ENCODE results near the gene SCN1B. TPM values are rescaled to one million over a fixed set of nuclear protein-coding genes. Genes with fewer than 3 reads are reported as not detected.

Gene SCN1B
- polyA plus RNA-seq: 0.96 TPM
- long read RNA-seq, donor 1: 0 reads
- long read RNA-seq, donor 2: 0 reads
- long read RNA-seq, donor 3: 0 reads
- long read RNA-seq, donor 4: 0 reads
- long read RNA-seq, donor 5, partial matches to known transcripts: 0 of 1 reads
- long read RNA-seq, donor 5, other reads (novel, unspliced or antisense): 0 of 1 reads
- long read RNA-seq, donor 6, partial matches to known transcripts: 0 of 1 reads
- long read RNA-seq, donor 6, other reads (novel, unspliced or antisense): 0 of 1 reads
- long read RNA-seq, donor 7: 0 reads
- long read RNA-seq, donor 8: 0 reads
- long read RNA-seq, donor 9: 0 reads
- long read RNA-seq, donor 10: 0 reads
- long read RNA-seq, donor 11, full-length matches to known transcripts: 1 of 1 reads
- long read RNA-seq, donor 11, partial matches to known transcripts: 0 of 1 reads
- long read RNA-seq, donor 11, other reads (novel, unspliced or antisense): 0 of 1 reads

DNA sequence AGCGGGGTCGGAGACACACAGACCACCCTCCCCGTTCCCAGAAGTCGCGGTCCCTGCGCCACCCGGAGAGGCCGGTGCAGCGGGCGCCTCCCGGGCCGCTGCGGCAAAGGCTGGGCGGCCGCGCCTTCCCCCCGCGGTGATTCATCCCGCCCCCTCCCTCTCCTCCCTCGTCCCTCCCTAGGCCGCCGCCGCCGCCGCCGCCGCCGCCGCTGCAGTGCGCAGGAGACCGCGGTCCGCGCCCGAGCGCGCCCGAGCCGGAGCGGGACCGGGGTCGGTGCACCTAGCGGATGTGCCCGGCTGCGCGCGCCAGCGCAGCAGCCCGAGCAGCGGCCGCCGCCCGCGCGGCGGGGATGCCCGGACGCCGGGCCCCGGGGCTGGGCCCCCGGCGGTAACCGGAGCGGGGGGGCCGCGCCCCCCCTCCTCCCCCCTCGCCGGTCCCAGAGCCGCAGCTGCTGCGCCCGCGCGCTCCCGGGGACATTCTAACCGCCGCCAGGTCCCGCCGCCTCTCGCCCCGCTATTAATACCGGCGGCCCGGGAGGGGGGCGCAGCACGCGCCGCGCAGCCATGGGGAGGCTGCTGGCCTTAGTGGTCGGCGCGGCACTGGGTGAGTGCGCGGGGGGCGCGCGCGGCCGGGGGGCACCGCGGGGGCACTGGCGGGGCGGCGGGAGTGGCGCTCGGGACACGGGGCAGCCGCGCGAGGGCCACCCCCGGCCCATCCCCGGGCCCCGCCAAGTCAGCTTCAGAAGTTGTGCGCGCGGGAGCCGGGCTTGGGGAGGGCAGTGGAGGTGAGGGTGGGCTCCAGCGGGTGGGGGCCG, at the start of gene SCN1B:
Gene SCN1B, plus strand, starts transcription at position 214 of the 815 bp plus-strand sequence. Its CDS starts 351 bp downstream, at position 565.
- H3K27ac ChIP-seq (ENCODE audit: low read length): no peak within 1 kb of the TSS

DNA sequence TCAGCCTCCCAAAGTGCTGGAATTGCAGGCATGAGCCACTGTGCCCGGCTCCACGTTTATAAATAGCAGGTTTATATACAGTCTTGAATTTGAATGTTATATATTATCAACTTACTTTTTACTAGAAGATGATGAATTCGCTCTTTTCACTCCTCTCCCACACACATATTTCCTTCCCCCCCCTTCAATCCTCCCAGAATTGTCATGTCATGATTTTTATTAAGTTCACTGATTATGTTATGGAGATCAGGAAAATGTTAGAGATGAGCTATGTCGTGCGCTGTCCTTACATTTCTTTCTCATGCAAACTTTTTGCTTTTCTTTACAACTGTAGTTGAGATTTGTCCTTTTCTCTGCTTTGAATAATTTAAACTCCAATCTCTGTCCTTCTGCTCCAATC, 48.0 kb upstream of the SCN1B start:
- no peak for DNase-seq
- WGBS (ENCODE audit: insufficient coverage, low lambda C conversion rate): 91% methylated on average over 1 of the region's 5 CpGs
- Histone ChIP-seq H3K9me3 (ENCODE audit: control insufficient read depth, low read depth, low read length) (peaks cover 4% of the 10 kb centered on the region), H3K36me3 (ENCODE audit: control insufficient read depth, insufficient read depth, low read length) (no peaks in the 10 kb centered on the region), H3K4me1 (ENCODE audit: control insufficient read depth, insufficient read depth, low read length) (peaks cover 3% of the 10 kb centered on the region), H3K27ac (ENCODE audit: low read length) (no peak overlapping the region), H3K27me3 (ENCODE audit: control insufficient read depth, insufficient read depth, low read length) (no peaks in the 10 kb centered on the region), H3K4me3 (ENCODE audit: low read length) (no peak overlapping the region)

More for the DNA sequence above, at the start of gene SCN1B:
- DNase-seq: peak in 1 of 2 donors; percentile 67
- Histone ChIP-seq H3K9me3 (ENCODE audit: control insufficient read depth, low read depth, low read length) (no peaks in the 10 kb centered on the region), H3K36me3 (ENCODE audit: control insufficient read depth, insufficient read depth, low read length) (peaks cover 25% of the 10 kb centered on the region), H3K4me3 (ENCODE audit: low read length) (peak within 1 kb of the TSS; percentile 24), H3K27me3 (ENCODE audit: control insufficient read depth, insufficient read depth, low read length) (peaks cover 33% of the 10 kb centered on the region), H3K4me1 (ENCODE audit: control insufficient read depth, insufficient read depth, low read length) (no peaks in the 10 kb centered on the region)
- WGBS (ENCODE audit: insufficient coverage, low lambda C conversion rate): no CpG with 5 or more reads among the region's 118 CpGs

DNA sequence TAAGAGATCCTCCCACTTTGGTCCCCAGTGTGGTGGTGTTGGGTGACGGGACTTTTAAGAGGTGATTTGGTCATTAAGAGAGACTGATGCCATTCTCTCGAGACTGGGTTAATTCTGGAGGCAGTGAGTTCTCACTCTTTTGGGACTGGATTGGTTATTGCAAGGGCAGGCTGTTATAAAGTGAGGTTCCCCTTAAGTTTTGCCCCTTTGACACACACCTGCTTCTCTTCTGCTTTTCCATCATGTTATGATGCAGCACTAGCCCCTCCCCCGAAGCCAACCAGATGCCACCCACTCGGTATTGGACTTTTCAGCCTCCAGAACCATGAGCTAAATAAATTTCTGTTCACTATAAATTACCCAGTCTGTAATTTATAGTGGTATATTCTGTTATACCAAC, 46.5 kb upstream of the SCN1B start:
- no CpG with 5 or more reads among the region's 4 CpGs for WGBS (ENCODE audit: insufficient coverage, low lambda C conversion rate)
- H3K4me1 ChIP-seq (ENCODE audit: control insufficient read depth, insufficient read depth, low read length): peaks cover 3% of the 10 kb centered on the region
- no peak overlapping the region for H3K27ac ChIP-seq (ENCODE audit: low read length)
- H3K27me3 ChIP-seq (ENCODE audit: control insufficient read depth, insufficient read depth, low read length): no peaks in the 10 kb centered on the region
- H3K9me3 ChIP-seq (ENCODE audit: control insufficient read depth, low read depth, low read length): no peaks in the 10 kb centered on the region
- no peak for DNase-seq
- no peak overlapping the region for H3K4me3 ChIP-seq (ENCODE audit: low read length)
- no peaks in the 10 kb centered on the region for H3K36me3 ChIP-seq (ENCODE audit: control insufficient read depth, insufficient read depth, low read length)

DNA sequence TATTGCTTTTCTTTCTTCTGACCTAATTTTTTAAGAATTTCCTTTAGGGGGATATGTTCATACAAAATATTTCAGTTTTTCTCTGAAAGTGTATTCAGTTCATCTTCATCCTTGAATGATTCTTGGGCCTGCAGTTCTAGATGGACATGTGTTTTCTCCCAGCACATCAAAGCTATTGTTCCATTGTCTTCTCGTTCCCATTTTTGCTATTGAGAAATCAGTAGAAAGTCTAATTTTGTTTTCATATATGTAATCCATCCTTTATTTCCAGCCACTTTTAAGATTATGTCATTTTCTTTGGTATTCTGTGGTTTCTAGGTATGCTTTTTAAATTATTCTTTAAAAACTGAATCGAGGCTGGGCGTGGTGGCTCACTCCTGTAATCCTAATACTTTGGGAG, 46.0 kb upstream of the SCN1B start:
- H3K4me1 ChIP-seq (ENCODE audit: control insufficient read depth, insufficient read depth, low read length): peaks cover 3% of the 10 kb centered on the region
- WGBS (ENCODE audit: insufficient coverage, low lambda C conversion rate): 100% methylated on average over 1 of the region's 3 CpGs
- no peak overlapping the region for H3K27ac ChIP-seq (ENCODE audit: low read length)
- H3K27me3 ChIP-seq (ENCODE audit: control insufficient read depth, insufficient read depth, low read length): no peaks in the 10 kb centered on the region
- H3K9me3 ChIP-seq (ENCODE audit: control insufficient read depth, low read depth, low read length): no peaks in the 10 kb centered on the region
- no peak for DNase-seq
- no peak overlapping the region for H3K4me3 ChIP-seq (ENCODE audit: low read length)
- H3K36me3 ChIP-seq (ENCODE audit: control insufficient read depth, insufficient read depth, low read length): no peaks in the 10 kb centered on the region

DNA sequence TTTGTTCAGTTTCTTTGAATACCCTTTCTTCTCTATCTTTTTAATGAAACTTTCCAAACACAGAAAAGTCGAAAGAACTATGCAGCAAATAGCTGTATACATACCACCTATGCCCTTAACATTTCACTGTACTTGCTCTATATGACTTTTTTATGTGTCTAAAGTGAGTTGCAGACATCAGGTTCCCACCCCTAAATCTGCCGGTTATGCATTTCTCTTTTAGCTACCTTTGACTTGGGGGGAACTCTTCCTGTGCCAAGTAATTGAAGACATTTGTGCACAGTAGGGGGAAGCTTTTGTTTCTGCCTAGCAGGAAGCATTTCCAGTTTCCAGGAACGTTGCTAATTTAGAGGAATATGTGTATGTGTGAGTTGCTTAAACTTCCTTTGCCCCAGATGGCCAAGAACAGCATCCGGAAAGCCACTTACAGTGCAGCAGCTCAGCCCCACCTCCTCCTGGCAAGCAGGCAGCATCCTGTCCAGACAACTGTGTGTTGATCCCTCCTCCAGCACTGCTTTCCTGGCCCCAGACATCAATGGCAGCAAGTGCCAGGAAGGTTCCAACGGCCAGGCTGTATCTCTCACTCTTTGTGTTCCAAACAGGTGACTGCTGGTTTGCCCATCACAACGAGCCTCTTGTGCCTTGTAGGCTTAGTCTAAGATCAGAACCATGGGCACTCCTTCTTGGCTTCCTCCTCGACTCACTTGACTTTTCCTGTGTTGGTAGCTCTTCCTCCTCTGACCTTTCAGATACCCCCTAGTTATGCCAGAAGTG, 44.8 kb upstream of the SCN1B start:
- Histone ChIP-seq H3K27me3 (ENCODE audit: control insufficient read depth, insufficient read depth, low read length) (no peaks in the 10 kb centered on the region), H3K27ac (ENCODE audit: low read length) (no peak overlapping the region), H3K9me3 (ENCODE audit: control insufficient read depth, low read depth, low read length) (no peaks in the 10 kb centered on the region), H3K36me3 (ENCODE audit: control insufficient read depth, insufficient read depth, low read length) (no peaks in the 10 kb centered on the region), H3K4me3 (ENCODE audit: low read length) (no peak overlapping the region), H3K4me1 (ENCODE audit: control insufficient read depth, insufficient read depth, low read length) (peaks cover 3% of the 10 kb centered on the region)
- 100% methylated on average over 1 of the region's 7 CpGs for WGBS (ENCODE audit: insufficient coverage, low lambda C conversion rate)
- DNase-seq: no peak

DNA sequence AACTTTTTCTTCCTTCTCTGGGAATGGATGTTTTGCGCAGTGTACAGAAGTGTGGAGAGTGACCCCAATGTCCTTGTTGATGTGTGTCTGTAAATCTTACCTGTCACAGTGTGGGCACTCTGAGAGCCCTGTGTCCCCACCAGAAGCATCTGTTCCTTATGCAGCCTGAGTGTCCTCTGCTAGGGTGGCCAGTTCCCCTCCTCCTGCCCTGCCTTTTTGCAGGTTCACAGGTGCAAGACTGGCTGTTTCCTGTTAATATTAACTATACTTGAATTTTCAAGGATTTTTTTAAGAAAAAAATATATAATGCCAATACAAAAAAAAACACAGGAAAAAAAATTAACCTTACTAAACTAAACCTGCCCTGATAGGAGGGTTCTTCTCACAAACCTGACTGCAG, 42.2 kb upstream of the SCN1B start:
- no peak for DNase-seq
- H3K27ac ChIP-seq (ENCODE audit: low read length): no peak overlapping the region
- no peak overlapping the region for H3K4me3 ChIP-seq (ENCODE audit: low read length)
- no peaks in the 10 kb centered on the region for H3K36me3 ChIP-seq (ENCODE audit: control insufficient read depth, insufficient read depth, low read length)
- no peaks in the 10 kb centered on the region for H3K9me3 ChIP-seq (ENCODE audit: control insufficient read depth, low read depth, low read length)
- WGBS (ENCODE audit: insufficient coverage, low lambda C conversion rate): no CpG with 5 or more reads among the region's 1 CpG
- no peaks in the 10 kb centered on the region for H3K27me3 ChIP-seq (ENCODE audit: control insufficient read depth, insufficient read depth, low read length)
- peaks cover 3% of the 10 kb centered on the region for H3K4me1 ChIP-seq (ENCODE audit: control insufficient read depth, insufficient read depth, low read length)

DNA sequence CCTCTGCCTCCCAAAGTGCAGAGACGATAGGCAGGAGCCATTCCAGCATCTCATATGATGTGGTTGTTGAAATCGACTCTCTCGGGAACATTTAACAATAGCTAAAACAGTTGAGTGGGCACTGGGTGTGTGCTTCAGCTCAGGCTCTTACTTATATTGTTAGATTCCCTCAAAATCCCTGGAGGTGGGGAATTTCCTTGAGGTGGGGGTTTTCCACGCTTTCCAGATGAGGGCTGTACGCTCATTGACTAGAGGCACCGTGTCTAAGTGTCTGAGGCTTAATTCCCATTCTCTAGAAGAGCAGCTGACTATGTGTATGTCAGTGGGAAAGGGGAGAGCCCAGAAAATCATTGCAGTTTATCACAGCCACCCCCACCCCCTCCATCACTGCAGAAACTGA, 41.0 kb upstream of the SCN1B start:
- Histone ChIP-seq H3K27me3 (ENCODE audit: control insufficient read depth, insufficient read depth, low read length) (no peaks in the 10 kb centered on the region), H3K27ac (ENCODE audit: low read length) (no peak overlapping the region), H3K9me3 (ENCODE audit: control insufficient read depth, low read depth, low read length) (no peaks in the 10 kb centered on the region), H3K36me3 (ENCODE audit: control insufficient read depth, insufficient read depth, low read length) (no peaks in the 10 kb centered on the region), H3K4me3 (ENCODE audit: low read length) (no peak overlapping the region), H3K4me1 (ENCODE audit: control insufficient read depth, insufficient read depth, low read length) (peaks cover 3% of the 10 kb centered on the region)
- WGBS (ENCODE audit: insufficient coverage, low lambda C conversion rate): no CpG with 5 or more reads among the region's 6 CpGs
- DNase-seq: no peak

DNA sequence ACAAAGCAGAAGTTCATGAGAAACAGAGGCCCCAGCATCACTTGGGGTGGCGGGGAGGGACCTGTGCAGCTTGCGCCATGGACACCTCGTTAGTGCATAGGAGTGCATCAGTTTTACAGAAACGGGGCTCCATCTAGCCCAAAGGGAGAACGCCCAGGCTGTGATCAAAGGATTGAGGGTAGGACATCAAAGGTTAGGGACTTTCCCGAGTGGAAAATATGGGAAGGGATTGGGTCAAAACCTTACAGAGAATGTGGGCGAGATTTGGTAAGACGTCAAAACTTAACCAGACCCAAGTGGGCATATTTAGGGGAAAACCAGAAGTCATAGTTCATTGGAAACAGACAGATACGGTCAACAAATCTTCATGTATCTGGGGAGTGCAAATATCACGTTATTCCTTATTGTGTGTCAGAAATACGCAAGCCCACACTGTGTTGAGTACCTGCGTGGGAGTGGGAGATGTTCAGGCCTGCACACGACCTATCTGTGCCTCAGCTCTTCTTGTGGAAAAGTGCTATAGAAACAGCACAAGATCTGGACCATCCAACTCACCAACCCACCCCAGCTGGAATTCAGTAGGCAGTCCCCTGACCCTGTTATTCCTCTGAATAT, 39.6 kb upstream of the SCN1B start:
- no peak overlapping the region for H3K4me3 ChIP-seq (ENCODE audit: low read length)
- DNase-seq: no peak
- 100% methylated on average over 4 of the region's 13 CpGs for WGBS (ENCODE audit: insufficient coverage, low lambda C conversion rate)
- H3K4me1 ChIP-seq (ENCODE audit: control insufficient read depth, insufficient read depth, low read length): peaks cover 10% of the 10 kb centered on the region
- H3K36me3 ChIP-seq (ENCODE audit: control insufficient read depth, insufficient read depth, low read length): no peaks in the 10 kb centered on the region
- H3K9me3 ChIP-seq (ENCODE audit: control insufficient read depth, low read depth, low read length): peaks cover 4% of the 10 kb centered on the region
- no peaks in the 10 kb centered on the region for H3K27me3 ChIP-seq (ENCODE audit: control insufficient read depth, insufficient read depth, low read length)
- H3K27ac ChIP-seq (ENCODE audit: low read length): no peak overlapping the region

DNA sequence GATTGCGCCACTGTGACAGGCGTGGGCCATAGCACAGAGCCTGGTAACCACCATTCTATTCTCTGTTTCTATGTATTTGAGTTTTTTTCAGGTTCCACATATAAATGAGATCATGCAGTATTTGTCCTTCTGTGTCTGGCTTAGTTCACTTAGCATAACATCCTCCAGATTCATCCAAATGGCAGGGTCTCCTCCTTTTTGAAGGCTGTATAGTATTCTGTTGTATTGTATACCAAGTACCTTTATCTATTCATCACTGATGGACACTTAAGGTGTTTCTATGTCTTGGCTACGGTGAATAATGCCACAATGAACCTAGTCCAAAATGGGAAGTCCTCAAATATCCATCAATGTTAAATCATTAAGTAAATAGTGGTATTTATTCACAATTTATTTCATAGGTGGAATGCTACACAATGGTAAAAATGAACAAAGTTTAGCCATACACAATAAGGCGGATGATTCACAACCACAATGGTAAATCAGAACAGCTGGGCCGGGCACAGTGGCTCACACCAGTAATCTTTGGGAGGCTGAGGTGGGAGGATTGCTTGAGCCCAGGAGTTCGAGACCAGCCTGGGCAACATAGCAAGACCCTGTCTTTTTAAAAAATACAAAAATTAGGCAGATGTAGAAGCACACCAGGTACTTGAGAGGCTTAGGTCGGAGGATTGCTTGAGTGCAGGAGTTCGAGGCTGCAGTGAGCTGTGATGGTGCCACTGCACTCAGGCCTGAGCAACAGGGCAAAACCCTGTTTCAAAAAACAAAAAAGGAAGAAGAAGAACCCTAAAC, 38.5 kb upstream of the SCN1B start:
- WGBS (ENCODE audit: insufficient coverage, low lambda C conversion rate): no CpG with 5 or more reads among the region's 8 CpGs
- Histone ChIP-seq H3K27ac (ENCODE audit: low read length) (no peak overlapping the region), H3K4me3 (ENCODE audit: low read length) (no peak overlapping the region), H3K27me3 (ENCODE audit: control insufficient read depth, insufficient read depth, low read length) (no peaks in the 10 kb centered on the region), H3K9me3 (ENCODE audit: control insufficient read depth, low read depth, low read length) (peaks cover 4% of the 10 kb centered on the region), H3K36me3 (ENCODE audit: control insufficient read depth, insufficient read depth, low read length) (no peaks in the 10 kb centered on the region), H3K4me1 (ENCODE audit: control insufficient read depth, insufficient read depth, low read length) (peaks cover 8% of the 10 kb centered on the region)
- DNase-seq: no peak
